ENCODE measurements around the gene PPP1R1B. TPM values are rescaled to one million over a fixed set of nuclear protein-coding genes. Genes with fewer than 3 reads are reported as not detected.

PPP1R1B gene
- total and polyA plus RNA-seq, 2 experiments from 2014 or later, result 3.4 to 5.4 TPM

DNA sequence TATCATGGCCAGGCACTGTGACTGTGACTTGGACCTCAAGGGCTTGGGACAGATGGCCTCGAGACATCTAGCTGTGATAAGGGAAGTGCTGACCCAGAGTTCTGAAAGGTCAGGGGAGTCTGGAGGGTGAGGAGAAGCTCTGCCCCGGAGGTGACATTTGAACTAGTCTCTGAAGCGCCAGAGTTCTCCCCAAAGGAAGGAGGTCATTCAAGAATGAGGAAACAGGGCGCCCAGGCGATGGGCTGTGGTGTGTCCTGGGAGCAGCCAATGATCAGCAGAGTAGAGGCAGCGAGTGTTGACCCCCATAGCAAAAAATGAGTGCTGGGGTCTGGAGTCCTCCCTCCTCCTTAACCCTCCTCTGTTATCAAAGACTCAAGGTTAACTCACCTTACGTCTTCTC lies 15.1 kb downstream of the PPP1R1B start:
- no peaks in the 10 kb centered on the region for H3K9me2 ChIP-seq (ENCODE audit: insufficient read depth)
- no peaks in the 10 kb centered on the region for H3K36me3 ChIP-seq (ENCODE audit: insufficient read depth)
- Mint-ChIP-seq H3K9me3 (no peaks in the 10 kb centered on the region), H3K36me3 (ENCODE audit: low read depth) (no peaks in the 10 kb centered on the region; the same call in 1 of the 3 replicates), H3K4me3 (no peak overlapping the region), H3K27ac (peak overlapping the region; percentile 35; the same call in 1 of the 2 replicates), H3K4me1 (peaks cover 70% of the 10 kb centered on the region), H3K27me3 (ENCODE audit: insufficient read depth, low read depth, poor library complexity) (peaks cover 19% of the 10 kb centered on the region)
- H4K20me1 ChIP-seq (replicated peaks; ENCODE audit: insufficient read depth), result peaks cover 22% of the 10 kb centered on the region
- H3K4me1 ChIP-seq (ENCODE audit: insufficient read depth), result peaks cover 55% of the 10 kb centered on the region
- H3K4me2 ChIP-seq, result no peak overlapping the region
- no peak overlapping the region for H3K27ac ChIP-seq (ENCODE audit: low read depth)
- H2AFZ ChIP-seq, result no peak overlapping the region
- ATAC-seq (no peak), DNase-seq (ENCODE audit: low spot score) (no peak)
- peaks cover 77% of the 10 kb centered on the region for H3K79me2 ChIP-seq (replicated peaks; ENCODE audit: insufficient read depth)
- TF ChIP-seq ZNF114 (CRISPR knock-in tag; IDR thresholded peaks at IDR 0.05) (no peak), POLR2AphosphoS5 (IDR thresholded peaks at IDR 0.05; ENCODE audit: low read depth) (no peak), ZNF331 (CRISPR knock-in tag; IDR thresholded peaks at IDR 0.05; ENCODE audit: low read depth) (no peak), EZH2phosphoT487 (IDR thresholded peaks at IDR 0.05; ENCODE audit: unreplicated experiment) (no peak), CREB1 (CRISPR knock-in tag; IDR thresholded peaks at IDR 0.05; ENCODE audit: low read depth) (no peak), JUNB (IDR thresholded peaks at IDR 0.05; ENCODE audit: unreplicated experiment) (no peak), STAT1 (IDR thresholded peaks at IDR 0.05; ENCODE audit: unreplicated experiment) (no peak), EZH2 (IDR thresholded peaks at IDR 0.05; ENCODE audit: low read depth, unreplicated experiment) (no peak), NANOG (IDR thresholded peaks at IDR 0.05; ENCODE audit: borderline replicate concordance) (no peak)
- TF ChIP-seq, protein P1, sequence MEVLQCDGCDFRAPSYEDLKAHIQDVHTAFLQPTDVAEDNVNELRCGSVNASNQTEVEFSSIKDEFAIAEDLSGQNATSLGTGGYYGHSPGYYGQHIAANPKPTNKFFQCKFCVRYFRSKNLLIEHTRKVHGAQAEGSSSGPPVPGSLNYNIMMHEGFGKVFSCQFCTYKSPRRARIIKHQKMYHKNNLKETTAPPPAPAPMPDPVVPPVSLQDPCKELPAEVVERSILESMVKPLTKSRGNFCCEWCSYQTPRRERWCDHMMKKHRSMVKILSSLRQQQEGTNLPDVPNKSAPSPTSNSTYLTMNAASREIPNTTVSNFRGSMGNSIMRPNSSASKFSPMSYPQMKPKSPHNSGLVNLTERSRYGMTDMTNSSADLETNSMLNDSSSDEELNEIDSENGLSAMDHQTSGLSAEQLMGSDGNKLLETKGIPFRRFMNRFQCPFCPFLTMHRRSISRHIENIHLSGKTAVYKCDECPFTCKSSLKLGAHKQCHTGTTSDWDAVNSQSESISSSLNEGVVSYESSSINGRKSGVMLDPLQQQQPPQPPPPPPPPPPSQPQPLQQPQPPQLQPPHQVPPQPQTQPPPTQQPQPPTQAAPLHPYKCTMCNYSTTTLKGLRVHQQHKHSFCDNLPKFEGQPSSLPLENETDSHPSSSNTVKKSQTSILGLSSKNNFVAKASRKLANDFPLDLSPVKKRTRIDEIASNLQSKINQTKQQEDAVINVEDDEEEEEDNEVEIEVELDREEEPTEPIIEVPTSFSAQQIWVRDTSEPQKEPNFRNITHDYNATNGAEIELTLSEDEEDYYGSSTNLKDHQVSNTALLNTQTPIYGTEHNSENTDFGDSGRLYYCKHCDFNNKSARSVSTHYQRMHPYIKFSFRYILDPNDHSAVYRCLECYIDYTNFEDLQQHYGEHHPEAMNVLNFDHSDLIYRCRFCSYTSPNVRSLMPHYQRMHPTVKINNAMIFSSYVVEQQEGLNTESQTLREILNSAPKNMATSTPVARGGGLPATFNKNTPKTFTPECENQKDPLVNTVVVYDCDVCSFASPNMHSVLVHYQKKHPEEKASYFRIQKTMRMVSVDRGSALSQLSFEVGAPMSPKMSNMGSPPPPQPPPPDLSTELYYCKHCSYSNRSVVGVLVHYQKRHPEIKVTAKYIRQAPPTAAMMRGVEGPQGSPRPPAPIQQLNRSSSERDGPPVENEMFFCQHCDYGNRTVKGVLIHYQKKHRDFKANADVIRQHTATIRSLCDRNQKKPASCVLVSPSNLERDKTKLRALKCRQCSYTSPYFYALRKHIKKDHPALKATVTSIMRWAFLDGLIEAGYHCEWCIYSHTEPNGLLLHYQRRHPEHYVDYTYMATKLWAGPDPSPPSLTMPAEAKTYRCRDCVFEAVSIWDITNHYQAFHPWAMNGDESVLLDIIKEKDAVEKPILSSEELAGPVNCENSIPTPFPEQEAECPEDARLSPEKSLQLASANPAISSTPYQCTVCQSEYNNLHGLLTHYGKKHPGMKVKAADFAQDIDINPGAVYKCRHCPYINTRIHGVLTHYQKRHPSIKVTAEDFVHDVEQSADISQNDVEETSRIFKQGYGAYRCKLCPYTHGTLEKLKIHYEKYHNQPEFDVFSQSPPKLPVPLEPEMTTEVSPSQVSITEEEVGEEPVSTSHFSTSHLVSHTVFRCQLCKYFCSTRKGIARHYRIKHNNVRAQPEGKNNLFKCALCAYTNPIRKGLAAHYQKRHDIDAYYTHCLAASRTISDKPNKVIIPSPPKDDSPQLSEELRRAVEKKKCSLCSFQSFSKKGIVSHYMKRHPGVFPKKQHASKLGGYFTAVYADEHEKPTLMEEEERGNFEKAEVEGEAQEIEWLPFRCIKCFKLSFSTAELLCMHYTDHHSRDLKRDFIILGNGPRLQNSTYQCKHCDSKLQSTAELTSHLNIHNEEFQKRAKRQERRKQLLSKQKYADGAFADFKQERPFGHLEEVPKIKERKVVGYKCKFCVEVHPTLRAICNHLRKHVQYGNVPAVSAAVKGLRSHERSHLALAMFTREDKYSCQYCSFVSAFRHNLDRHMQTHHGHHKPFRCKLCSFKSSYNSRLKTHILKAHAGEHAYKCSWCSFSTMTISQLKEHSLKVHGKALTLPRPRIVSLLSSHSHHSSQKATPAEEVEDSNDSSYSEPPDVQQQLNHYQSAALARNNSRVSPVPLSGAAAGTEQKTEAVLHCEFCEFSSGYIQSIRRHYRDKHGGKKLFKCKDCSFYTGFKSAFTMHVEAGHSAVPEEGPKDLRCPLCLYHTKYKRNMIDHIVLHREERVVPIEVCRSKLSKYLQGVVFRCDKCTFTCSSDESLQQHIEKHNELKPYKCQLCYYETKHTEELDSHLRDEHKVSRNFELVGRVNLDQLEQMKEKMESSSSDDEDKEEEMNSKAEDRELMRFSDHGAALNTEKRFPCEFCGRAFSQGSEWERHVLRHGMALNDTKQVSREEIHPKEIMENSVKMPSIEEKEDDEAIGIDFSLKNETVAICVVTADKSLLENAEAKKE (CRISPR knock-in tag; IDR thresholded peaks at IDR 0.05), result no peak
- TF ChIP-seq, protein P2, sequence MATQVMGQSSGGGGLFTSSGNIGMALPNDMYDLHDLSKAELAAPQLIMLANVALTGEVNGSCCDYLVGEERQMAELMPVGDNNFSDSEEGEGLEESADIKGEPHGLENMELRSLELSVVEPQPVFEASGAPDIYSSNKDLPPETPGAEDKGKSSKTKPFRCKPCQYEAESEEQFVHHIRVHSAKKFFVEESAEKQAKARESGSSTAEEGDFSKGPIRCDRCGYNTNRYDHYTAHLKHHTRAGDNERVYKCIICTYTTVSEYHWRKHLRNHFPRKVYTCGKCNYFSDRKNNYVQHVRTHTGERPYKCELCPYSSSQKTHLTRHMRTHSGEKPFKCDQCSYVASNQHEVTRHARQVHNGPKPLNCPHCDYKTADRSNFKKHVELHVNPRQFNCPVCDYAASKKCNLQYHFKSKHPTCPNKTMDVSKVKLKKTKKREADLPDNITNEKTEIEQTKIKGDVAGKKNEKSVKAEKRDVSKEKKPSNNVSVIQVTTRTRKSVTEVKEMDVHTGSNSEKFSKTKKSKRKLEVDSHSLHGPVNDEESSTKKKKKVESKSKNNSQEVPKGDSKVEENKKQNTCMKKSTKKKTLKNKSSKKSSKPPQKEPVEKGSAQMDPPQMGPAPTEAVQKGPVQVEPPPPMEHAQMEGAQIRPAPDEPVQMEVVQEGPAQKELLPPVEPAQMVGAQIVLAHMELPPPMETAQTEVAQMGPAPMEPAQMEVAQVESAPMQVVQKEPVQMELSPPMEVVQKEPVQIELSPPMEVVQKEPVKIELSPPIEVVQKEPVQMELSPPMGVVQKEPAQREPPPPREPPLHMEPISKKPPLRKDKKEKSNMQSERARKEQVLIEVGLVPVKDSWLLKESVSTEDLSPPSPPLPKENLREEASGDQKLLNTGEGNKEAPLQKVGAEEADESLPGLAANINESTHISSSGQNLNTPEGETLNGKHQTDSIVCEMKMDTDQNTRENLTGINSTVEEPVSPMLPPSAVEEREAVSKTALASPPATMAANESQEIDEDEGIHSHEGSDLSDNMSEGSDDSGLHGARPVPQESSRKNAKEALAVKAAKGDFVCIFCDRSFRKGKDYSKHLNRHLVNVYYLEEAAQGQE (IDR thresholded peaks at IDR 0.05; ENCODE audit: unreplicated experiment), result no peak
- TF ChIP-seq, protein P3, sequence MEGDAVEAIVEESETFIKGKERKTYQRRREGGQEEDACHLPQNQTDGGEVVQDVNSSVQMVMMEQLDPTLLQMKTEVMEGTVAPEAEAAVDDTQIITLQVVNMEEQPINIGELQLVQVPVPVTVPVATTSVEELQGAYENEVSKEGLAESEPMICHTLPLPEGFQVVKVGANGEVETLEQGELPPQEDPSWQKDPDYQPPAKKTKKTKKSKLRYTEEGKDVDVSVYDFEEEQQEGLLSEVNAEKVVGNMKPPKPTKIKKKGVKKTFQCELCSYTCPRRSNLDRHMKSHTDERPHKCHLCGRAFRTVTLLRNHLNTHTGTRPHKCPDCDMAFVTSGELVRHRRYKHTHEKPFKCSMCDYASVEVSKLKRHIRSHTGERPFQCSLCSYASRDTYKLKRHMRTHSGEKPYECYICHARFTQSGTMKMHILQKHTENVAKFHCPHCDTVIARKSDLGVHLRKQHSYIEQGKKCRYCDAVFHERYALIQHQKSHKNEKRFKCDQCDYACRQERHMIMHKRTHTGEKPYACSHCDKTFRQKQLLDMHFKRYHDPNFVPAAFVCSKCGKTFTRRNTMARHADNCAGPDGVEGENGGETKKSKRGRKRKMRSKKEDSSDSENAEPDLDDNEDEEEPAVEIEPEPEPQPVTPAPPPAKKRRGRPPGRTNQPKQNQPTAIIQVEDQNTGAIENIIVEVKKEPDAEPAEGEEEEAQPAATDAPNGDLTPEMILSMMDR (conservative IDR thresholded peaks at IDR 0.05; ENCODE audit: low read depth in 2 of 2), result no peak
- TF ChIP-seq, protein P4, sequence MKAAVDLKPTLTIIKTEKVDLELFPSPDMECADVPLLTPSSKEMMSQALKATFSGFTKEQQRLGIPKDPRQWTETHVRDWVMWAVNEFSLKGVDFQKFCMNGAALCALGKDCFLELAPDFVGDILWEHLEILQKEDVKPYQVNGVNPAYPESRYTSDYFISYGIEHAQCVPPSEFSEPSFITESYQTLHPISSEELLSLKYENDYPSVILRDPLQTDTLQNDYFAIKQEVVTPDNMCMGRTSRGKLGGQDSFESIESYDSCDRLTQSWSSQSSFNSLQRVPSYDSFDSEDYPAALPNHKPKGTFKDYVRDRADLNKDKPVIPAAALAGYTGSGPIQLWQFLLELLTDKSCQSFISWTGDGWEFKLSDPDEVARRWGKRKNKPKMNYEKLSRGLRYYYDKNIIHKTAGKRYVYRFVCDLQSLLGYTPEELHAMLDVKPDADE (IDR thresholded peaks at IDR 0.05), result no peak
- H3K4me3 ChIP-seq, result no peak overlapping the region
- H3F3A ChIP-seq (replicated peaks; ENCODE audit: low read depth), result peaks cover 24% of the 10 kb centered on the region; the same call in 1 of the 2 replicates
- H3K27me3 ChIP-seq (ENCODE audit: insufficient read depth), result no peaks in the 10 kb centered on the region

All from GM23338 (cell line).